SW480 (cell line): ENCODE results near the gene GOLGA8O.
"Not testable (repeated sequence)": the region's sequence is repeated elsewhere in the genome, so short reads cannot be mapped to it uniquely, and the experiment has no call there.

Source experiments
- DNase-seq: peaks from one replicate; pipeline ENCODE4 v3.0.0-alpha.2; 2016; ENCODE audit warnings: low spot score

The GOLGA8O gene

GRCh38 chr15:32455534-32455933 is at the start of gene GOLGA8O:
Gene GOLGA8O, minus strand, starts transcription at chr15:32455634. Its CDS starts 98 bp downstream, at chr15:32455536.
- DNase-seq = not testable (repeated sequence)

- DNase-seq = not testable (repeated sequence)
Observed at GRCh38 chr15:32504152-32504811, 48.8 kb upstream of the GOLGA8O start.

- not testable (repeated sequence) for DNase-seq
Observed at GRCh38 chr15:32502946-32503345, 47.5 kb upstream of the GOLGA8O start.

- not testable (repeated sequence) for DNase-seq
Observed at GRCh38 chr15:32492768-32493167, 37.3 kb upstream of the GOLGA8O start.

- DNase-seq = not testable (repeated sequence)
Observed at GRCh38 chr15:32486474-32486873, 31.0 kb upstream of the GOLGA8O start.

GRCh38 chr15:32483377-32483776 is 27.9 kb upstream of the GOLGA8O start:
- DNase-seq = not testable (repeated sequence)

- DNase-seq = not testable (repeated sequence)
Observed at GRCh38 chr15:32481683-32482082, 26.2 kb upstream of the GOLGA8O start.

GRCh38 chr15:32468076-32468475 is 12.6 kb upstream of the GOLGA8O start:
- DNase-seq = not testable (repeated sequence)

GRCh38 chr15:32440445-32440977 is 14.9 kb downstream of the GOLGA8O start:
- not testable (repeated sequence) for DNase-seq

GRCh38 chr15:32434102-32434963 is 21.1 kb downstream of the GOLGA8O start:
- not testable (repeated sequence) for DNase-seq

GRCh38 chr15:32427635-32428034 is 27.8 kb downstream of the GOLGA8O start:
- not testable (repeated sequence) for DNase-seq

- DNase-seq = not testable (repeated sequence)
Observed at GRCh38 chr15:32426511-32426910, 28.9 kb downstream of the GOLGA8O start.

- DNase-seq = not testable (repeated sequence)
Observed at GRCh38 chr15:32407903-32408302, 47.5 kb downstream of the GOLGA8O start.

- not testable (repeated sequence) for DNase-seq
Observed at GRCh38 chr15:32403192-32403591, 52.2 kb downstream of the GOLGA8O start, which contains the start of gene GOLGA8K. Gene GOLGA8K, minus strand, starts transcription at chr15:32403292. Its CDS starts 98 bp downstream, at chr15:32403194.

- not testable (repeated sequence) for DNase-seq
Observed at GRCh38 chr15:32396522-32396921, 58.9 kb downstream of the GOLGA8O start.
